ENCODE measurements around the gene SLIT3. TPM values are rescaled to one million over a fixed set of nuclear protein-coding genes. Genes with fewer than 3 reads are reported as not detected.
A peak's percentile ranks its signal among the peaks of the same experiment; 100 is the strongest.

Gene SLIT3
- total RNA-seq, 1 donor from 2014 or later: 42.4 TPM

DNA sequence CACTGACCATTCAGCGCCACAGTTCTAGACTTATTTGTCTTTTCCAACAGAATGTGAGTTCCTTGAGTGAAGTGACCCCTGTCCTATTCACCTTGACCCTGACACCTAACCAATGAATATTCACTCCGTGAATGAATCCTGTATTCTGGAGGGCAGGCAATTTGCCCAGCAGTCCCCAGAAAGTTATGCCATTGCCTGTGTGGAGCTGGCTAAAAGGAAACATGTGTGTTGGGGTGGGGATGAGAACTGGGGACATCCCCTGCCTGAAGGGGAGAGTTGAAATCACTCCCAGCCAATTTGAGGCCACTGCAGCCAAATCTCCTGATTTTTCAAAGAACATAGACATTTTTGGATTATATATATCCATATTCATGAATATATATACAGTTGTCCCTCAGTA, 199.0 kb downstream of the SLIT3 start:
- DNase-seq: no peak

DNA sequence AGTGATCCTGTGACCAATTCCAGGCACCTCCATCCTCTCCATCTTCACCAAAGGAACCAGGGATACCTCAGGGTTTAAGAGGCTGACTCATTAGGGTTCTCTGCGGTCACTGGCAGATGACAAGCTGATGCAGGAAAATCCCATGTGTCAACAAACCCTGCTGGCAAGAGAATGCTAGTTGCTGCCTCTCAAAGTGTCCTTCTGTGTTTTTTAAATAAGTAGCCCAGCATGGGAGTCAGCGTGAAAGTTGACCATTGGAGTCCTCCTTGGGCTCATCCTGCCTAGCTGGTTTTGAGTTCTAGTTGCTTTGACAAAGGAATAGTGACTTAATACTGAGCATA, 200.2 kb downstream of the SLIT3 start:
- no peak for DNase-seq

DNA sequence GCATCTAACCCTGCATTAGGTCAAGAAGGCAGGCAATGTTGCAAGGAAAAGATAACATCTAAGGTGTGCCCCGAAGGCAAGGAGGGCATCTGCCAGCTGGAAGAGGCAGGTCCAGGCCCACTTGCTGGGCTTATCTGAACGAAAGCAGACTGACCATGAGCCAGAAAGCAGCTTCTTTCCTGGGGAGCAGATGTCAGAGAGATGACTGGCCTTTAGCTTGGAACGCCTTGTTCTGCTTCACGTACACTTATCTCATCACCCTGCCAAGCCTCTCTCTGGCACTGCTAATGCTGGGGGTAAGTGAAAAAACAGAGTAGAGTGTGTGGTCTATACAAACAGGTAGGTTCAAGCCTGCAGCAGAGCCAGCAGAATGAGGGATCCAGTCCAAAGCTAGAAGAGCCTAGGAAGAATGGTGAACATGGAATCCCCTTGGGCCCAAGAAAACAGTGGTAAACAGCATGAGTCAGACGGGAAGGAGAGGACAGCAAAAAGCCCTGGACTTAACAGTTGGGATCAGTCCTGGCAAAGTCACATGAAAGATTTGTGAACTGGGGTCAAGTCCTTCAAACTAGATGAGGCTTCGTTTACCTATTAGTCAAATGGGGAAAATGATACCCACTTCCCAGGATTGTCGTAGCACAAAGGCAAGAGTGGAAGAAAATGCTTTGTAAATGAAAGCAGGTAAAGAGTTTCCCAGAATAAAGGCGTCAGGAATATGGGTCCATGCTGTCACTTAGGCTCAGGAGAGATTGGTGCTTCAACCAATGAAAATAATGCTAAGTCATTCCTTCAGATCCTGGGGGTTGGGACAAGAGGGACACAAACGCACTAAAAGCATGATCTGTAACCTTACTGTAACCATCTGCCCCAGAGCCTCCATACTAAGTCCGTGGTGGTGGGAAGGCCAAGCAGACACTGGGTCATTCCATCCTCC, 200.9 kb downstream of the SLIT3 start:
- no peak for DNase-seq

DNA sequence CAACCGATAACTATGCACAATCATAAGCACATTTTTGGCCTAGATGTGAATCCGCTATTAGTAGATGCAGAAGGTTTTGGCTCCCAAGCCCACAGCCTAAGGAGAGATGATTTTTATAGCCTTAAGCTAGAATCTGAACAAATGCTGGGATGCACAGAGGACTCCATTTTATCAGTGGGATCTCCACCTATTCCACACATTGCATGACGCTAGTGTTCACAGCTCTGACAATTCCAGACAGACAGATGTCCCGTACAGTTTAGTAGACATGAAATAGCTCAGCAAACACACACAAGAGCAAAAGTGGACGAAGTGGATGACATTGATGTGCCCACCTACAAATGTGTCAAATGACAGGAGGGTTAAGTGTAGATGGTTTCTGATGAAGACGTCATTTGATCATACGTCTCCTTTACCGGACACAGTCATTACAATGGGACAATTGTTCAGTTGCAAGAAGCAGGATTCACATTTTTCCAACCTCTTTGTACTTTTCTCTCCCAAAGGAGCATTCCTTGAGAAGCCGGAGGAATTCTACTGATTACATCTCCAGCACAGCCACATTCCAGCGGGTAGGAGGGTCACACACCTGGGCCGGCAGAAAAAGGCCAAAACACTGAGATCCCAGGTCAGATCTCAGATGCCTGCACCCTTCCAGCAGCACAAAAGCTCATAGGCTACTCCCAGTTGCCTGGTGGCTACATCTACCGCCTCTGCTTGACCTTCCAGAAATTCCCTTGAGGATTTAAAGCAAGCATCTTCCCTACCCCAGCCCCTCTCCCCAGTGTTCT, 202.4 kb downstream of the SLIT3 start:
- no peak for DNase-seq

DNA sequence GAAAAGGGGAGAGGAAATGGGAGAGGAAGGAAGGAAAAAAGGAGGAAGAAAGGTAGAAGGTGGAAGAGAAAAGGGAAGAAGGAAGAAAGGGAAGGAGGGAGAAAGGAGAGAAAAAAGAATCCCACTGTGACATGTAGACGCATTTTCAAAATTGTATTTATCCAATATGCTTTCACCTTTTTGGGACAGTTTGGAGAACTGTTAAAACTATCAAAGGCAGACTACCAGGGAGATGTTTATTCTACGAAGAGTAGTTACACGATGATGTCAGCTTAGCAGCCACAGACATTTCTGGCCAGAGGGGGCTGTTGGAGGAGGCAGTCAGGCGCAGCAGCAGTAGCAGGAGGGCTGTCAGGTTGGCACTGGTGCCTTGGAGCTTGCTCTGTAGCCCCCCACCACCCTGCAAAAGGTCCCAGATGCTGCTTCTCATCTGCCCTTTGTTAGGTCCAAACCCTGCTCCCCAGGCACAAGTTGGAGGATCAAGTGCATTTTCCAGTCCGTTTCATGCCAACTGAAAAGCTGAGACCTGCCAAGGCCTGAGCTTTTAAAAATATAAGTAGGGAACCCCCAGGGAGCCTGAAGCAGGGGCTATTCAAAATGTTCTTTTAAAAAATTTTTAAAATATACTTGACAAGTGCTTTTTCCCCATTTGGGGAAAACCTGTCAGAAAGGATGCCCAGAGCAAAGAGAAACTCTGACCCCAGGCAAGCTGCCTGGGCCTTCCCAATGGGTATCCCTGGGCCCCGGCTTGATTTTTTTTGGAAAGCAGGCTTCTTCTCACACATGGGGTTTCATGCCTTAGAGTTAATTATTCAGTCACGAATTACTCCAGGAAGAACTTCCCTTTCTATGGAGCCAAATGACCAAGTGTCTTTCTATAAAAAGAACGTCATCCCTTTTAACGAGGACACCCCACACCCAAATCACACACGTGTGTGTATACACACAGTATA, 203.3 kb downstream of the SLIT3 start:
- DNase-seq: peak; percentile 81

DNA sequence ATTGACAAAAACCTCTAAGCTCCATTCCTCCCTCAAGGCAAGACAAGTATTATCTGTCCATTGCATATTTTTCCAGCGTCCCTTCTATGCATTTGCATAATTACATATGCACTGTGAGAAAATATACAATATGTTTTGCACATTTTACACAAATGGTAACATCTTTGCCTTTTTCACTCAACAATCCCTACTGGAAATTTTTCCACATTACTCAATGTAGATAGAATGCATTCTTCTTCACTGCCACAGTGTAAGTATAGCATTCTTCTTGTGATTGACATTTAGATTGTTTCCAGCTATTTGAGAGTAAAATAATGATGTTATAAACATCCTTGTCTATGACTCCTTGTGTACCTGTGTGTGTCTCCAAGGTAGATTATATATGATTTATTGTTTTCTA, 205.0 kb downstream of the SLIT3 start:
- peak; percentile 79 for DNase-seq

DNA sequence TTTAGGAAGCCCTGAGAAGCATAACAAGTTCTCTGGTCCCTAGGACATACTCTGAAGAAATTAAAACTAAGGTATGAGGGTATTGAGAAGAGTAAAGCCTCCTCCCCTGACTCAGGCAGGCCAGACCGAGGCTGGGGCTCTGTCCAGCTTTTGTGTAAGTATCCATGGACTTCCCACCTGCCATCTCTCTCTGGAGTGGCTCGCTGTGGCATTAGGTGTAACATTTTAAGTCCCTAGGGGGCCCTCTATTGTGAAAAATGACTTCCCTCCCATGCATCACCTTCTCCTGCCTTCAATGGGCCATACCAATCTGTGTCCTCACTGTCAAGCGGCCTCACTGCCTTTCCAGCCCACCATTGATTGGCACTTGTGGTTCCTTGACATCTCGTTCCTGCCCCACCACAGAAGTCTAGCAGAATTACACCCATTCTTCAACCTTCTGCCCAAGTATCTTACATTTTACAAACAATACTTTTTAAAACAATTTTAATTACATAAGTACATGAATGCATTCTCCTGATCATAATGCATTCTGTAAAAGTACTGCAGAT, 205.5 kb downstream of the SLIT3 start:
- DNase-seq: no peak

DNA sequence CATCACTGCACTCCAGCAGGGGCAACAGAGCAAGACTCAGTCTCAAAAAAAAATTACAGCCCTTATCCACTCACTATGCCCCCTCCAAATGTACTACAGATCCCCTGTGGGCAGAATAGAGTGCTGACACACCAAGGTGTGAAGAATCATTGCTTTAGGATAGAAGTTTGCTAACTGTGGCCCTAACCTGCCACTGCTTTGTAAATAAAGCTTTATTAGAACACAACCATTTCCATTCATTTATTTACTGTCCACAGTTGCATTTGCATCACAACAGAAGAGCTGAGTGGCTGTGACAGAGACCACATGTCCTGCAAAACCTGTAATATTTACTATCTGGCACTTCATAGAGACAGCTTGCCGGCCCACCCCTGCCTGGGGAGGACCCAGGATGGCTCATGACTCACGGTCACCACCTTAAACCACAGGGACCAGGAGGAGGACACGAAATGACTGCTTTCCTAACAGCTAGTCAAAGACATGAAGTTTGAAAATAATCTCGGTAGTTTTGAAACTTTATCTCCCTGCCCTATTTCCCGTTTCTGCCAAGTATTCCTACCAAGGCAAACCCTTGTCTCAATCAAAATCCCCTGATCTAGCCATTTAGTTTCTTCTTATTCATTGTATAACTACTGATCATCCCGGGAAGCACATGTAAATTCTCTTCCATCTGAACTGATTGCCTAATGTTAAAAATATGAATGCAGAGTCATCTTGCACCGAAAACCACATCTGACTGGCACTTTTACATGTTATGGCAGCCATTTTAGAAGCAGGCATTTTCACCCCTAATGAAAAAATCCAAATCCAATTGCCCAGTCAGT, 206.1 kb downstream of the SLIT3 start:
- peak; percentile 44 for DNase-seq

DNA sequence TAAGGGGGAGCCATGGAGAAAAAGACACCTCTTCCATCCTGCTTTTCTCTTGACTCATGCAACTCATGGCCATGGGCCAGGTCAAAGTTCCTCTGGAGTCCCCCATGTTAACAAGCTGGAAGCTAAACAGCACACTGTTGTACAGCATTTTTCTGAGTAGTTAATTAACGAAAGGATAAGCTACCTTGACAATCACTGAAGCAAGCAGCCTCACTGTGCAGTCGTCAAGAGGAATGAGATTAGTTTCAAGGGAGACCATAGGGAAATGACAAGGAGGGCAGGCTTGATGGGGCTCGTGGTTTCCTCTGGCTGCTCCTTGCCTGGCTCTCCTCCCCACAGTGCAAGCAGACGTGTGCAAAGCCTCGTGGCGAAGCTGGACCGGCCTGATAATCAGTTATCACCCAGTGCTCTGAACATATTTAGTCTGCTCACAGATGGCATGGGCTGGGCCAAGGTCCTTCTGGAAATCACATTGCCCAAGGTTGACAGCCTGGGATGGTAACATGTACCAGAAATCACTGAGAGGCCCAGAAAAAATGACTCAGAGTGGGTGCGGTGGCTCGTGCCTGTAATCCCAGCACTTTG, 209.5 kb downstream of the SLIT3 start:
- no peak for DNase-seq

DNA sequence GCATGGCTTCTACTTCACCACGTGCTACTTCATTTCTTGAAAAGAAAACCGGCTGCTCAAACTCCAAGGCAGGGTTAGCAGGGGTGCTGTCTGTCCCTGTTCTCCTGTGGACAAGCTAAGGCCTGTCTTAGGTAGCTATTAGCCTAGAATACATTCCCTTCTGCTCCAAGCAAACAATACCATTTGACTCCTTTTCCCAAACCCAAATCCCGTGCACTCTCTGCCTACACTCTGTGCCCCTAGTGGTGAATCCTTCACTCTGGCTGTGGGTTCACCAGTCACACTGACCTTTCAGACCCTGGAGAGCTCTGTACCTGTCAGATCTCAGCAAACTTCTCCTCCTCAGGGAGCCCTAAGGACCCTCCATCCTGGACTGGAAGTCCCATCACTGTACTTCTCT, 211.6 kb downstream of the SLIT3 start:
- no peak for DNase-seq

DNA sequence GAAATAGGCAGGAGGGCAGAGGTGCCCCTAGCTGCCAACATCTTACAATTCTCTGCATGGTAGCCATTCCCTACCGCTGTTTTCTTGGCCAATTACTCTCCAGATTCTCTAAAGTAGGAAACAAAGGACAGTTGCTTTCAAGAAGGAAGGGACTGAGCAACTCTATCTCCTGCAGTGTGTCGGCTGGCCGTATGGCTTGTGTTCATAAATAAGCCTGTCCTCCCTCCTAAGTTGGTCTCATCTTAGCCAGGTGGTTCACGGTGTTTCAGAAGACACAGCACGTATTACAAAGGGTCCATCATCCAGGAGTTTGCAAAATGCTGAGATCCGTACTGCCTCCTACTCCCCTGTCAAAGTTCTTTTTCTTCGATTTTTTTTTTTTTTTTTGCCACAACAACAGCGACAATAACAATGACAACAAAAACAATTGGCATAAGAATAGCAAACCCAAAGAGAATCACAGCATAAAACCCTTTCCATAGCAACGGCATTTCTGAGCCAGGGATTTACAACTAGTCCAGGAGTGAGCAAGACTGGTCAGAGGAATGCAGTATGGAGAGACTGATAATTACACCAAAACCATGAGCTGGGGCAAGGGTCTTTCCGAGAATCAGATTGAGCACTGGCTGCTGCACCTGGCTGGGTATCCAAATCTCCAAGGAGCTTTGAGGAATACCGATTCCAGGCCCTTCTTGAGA, 212.8 kb downstream of the SLIT3 start:
- no peak for DNase-seq

DNA sequence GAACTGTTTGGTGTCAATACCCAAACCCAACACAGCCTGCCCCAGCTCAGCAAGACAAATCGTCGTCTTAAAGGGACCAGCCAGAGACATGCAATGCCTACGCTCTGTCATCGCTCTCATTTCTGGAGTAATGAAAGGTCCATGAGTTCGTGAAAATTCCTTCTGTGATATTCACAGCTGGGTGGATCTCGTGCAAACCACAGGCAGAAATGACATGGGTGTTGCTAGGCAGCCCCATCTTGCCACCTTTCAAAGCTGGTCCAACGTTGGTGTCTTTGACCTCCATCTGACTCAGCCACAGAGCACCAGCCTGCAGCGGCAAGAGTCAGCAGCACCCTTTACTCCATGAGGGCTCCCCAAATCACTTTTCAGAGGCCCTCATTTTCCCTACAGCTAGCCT, 215.3 kb downstream of the SLIT3 start:
- no peak for DNase-seq

DNA sequence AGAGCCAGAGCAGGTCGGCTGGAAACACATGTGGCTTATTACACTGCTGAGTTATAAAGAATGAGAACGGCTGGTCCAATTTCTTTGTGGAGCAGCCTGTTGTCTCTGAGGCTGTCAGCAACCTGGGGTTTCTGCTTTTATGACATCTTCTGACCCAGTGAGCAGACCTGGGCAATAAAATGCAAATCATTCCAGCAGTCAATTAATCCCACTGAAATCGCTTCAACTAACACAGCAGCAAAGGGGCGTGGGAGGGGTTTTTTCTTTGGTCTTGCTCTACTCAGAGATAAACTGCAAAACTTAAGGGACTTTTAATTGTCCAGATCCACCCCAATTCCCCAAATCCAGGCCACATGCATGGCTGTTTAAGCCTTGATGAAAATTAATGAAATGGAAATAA, 215.7 kb downstream of the SLIT3 start:
- DNase-seq: no peak

DNA sequence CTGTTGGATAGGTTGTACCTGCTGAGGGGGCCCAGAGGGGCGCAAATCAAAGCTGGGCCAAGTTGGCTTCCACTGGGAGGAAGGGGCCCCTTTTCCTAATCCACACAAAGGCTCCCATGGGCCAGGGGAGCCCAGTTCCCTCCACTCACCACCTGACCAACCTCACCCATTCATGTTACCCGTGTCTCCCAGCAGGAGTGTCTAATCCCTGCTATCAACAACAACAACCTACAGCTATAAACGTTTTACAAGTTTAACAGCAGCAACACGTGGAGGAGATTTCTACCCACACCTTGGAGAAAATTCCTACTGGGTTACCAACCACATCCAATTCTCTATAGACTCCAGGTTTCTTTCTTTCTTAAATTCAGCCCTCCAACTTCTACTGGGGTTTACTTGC, 216.2 kb downstream of the SLIT3 start:
- DNase-seq: no peak

DNA sequence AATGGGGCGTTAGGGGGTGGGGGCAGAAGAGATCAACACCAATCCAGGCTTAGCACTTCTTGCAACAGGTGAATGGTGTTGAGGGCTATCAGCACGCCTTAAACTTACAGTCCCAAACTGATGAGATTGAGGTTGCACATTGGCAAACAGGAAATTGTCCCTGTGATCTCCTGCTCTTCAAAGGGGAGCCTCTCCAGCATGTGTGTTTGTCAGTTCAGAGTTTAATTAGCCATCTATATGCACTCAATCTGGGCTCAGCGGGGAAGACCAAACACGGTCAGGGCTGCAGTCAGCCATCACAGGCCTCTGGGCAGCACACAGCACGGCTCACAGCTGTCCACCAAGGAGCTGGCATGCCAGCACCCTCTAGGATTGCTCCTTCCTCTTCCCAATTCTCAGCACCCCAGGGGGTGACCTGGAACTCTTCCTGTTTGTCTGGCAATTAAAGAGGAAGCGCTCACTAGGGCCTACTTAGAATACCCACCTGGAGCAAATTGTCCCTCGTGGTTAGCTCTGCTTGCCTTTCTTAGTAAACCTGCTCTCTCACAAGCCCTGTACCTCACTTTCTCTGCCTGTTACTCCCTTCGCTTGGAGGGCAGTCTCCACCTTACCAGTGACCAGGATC, 217.4 kb downstream of the SLIT3 start:
- no peak for DNase-seq

DNA sequence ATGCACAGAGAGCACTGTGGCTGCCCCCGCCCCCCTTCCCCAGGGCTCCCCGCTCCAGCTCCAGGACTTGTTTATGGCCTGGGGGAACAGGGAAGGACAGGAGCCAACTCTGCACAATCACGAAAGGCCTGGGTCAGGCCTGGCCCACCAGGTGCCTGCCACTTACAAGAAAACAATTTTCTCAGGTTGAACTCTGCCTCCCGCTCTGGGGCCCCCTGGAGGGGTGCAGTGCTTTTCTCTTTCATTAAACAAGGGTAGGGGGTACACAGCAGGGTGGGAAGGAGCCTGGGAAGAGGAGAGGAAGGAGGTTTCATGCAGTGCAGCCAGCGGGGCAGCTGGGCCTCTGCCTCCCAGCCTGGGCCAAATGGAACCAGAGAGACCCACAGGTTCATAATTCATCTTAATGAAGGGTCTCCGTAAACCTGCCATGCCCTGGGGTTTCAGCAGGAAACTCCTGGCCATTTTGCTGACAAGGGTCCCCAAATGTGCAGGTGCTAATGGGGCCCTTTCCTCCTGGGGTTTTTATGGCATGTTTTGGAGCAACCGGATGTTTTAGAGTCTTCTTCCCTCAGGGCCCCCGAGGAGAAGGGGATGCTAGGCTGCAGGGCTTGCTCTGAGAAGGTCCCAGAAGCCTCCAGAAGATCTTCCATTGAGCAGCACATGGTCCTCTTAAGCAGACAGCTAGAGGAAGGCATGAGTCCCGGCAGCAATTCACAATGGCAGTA, 219.8 kb downstream of the SLIT3 start:
- DNase-seq: no peak

DNA sequence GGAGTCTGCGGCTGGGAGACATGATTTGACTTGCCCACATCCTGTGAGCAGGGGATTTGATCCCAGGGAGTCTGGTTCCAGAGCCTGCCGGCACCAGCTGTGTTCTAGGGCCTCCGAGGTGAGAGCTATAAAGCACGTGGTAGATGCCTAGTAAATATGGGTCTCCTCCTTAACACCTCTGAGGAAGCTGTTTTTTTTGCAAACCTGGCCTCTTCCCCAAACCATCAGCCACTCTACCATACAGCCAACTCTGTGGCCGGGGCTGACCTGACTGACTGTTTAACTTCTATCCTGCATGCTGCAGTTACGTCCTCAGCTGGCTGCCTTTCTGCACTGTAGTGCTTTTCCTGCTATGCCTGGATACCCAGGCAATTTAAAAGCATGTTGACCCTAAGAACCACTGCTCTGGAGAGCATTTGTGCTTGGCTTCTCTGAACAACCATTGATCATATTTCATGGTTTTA, 220.5 kb downstream of the SLIT3 start:
- no peak for DNase-seq

DNA sequence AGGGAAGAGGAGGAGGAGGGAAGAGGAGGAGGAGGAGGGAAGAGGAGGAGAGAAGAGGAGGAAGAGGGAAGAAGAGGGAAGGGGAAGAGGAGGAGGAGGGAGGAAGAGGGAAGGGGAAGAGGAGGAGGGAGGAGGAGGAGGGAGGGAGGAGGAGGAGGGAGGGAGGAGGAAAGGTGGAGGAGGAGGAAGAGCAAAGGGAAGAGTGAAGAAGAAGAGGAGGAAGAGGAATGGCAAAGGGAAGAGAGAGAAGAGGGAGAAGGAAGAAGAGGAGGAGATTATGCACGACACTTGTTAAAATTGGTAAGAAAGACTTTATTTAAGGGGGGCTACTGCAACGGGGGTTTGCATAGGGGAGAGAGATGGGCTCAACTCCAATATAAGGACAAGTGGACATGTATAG, 221.2 kb downstream of the SLIT3 start:
- no peak for DNase-seq

DNA sequence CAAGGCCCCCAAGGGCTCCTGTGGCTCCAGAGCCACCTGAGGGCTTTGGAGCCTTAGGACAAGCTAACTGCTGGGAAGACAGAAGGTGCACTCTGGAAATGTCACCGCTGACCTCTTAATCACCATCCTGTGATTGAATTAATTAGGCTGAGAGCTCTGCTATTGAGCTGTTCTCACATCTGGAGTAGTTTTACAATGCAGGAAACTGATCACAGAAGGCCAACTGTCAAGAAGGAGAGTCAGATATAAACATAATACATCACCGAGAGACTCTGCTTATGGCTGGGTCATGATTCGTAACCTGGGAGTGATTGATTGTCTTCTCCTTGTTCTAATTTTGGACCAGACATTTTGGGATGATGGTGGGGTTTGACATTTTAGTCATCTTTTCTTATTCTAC, 226.1 kb downstream of the SLIT3 start:
- DNase-seq: no peak
